ENCODE data around the gene TRIM2.

The TRIM2 gene

GRCh38 chr4:153249199-153250041, 45.2 kb downstream of the TRIM2 start:
- no peaks in the 10 kb centered on the region for H3K9me3 ChIP-seq (ENCODE audit: control insufficient read depth, low read length)
- no peak overlapping the region for H3K9ac ChIP-seq
- H2AFZ ChIP-seq, result peak overlapping the region; percentile 83
- no peaks in the 10 kb centered on the region for H3K27me3 ChIP-seq (ENCODE audit: control insufficient read depth, insufficient read depth, low read length)
- H3K27ac ChIP-seq, result peak overlapping the region; percentile 96
- peak overlapping the region; percentile 71 for H3K4me2 ChIP-seq (ENCODE audit: low read length)
- no peaks in the 10 kb centered on the region for H3K36me3 ChIP-seq (ENCODE audit: control insufficient read depth, insufficient read depth, low read length)
- no peaks in the 10 kb centered on the region for H3K79me2 ChIP-seq
- no peak for TF ChIP-seq CTCF (IDR thresholded peaks at IDR 0.05)
- H3K4me1 ChIP-seq, result peaks cover 9% of the 10 kb centered on the region
- peak overlapping the region; percentile 86 for H3K4me3 ChIP-seq (ENCODE audit: low read depth, low read length)

GRCh38 chr4:153252122-153252521, 47.9 kb downstream of the TRIM2 start:
- Histone ChIP-seq H2AFZ (no peak overlapping the region), H3K9me3 (ENCODE audit: control insufficient read depth, low read length) (no peaks in the 10 kb centered on the region), H3K4me1 (peaks cover 9% of the 10 kb centered on the region), H3K4me3 (ENCODE audit: low read depth, low read length) (no peak overlapping the region), H3K9ac (no peak overlapping the region), H3K79me2 (no peaks in the 10 kb centered on the region), H3K27ac (no peak overlapping the region), H3K36me3 (ENCODE audit: control insufficient read depth, insufficient read depth, low read length) (no peaks in the 10 kb centered on the region), H3K4me2 (ENCODE audit: low read length) (no peak overlapping the region), H3K27me3 (ENCODE audit: control insufficient read depth, insufficient read depth, low read length) (no peaks in the 10 kb centered on the region)
- TF ChIP-seq CTCF (IDR thresholded peaks at IDR 0.05), result no peak

GRCh38 chr4:153255233-153255632, 51.0 kb downstream of the TRIM2 start:
- Histone ChIP-seq H3K9me3 (ENCODE audit: control insufficient read depth, low read length) (no peaks in the 10 kb centered on the region), H3K4me3 (ENCODE audit: low read depth, low read length) (no peak overlapping the region), H3K79me2 (no peaks in the 10 kb centered on the region), H3K9ac (no peak overlapping the region), H3K27me3 (ENCODE audit: control insufficient read depth, insufficient read depth, low read length) (no peaks in the 10 kb centered on the region), H3K4me1 (no peaks in the 10 kb centered on the region), H2AFZ (no peak overlapping the region), H3K36me3 (ENCODE audit: control insufficient read depth, insufficient read depth, low read length) (no peaks in the 10 kb centered on the region), H3K27ac (no peak overlapping the region), H3K4me2 (ENCODE audit: low read length) (no peak overlapping the region)
- no peak for TF ChIP-seq CTCF (IDR thresholded peaks at IDR 0.05)

GRCh38 chr4:153257151-153257620, 52.9 kb downstream of the TRIM2 start:
- Histone ChIP-seq H3K4me1 (no peaks in the 10 kb centered on the region), H3K27ac (peak overlapping the region; percentile 39), H2AFZ (peak overlapping the region; percentile 77), H3K4me2 (ENCODE audit: low read length) (no peak overlapping the region), H3K79me2 (no peaks in the 10 kb centered on the region), H3K36me3 (ENCODE audit: control insufficient read depth, insufficient read depth, low read length) (no peaks in the 10 kb centered on the region), H3K9ac (no peak overlapping the region), H3K27me3 (ENCODE audit: control insufficient read depth, insufficient read depth, low read length) (no peaks in the 10 kb centered on the region), H3K9me3 (ENCODE audit: control insufficient read depth, low read length) (no peaks in the 10 kb centered on the region), H3K4me3 (ENCODE audit: low read depth, low read length) (no peak overlapping the region)
- no peak for TF ChIP-seq CTCF (IDR thresholded peaks at IDR 0.05)

- Histone ChIP-seq H3K36me3 (ENCODE audit: control insufficient read depth, insufficient read depth, low read length) (no peaks in the 10 kb centered on the region), H2AFZ (peak overlapping the region; percentile 77), H3K27ac (no peak overlapping the region), H3K79me2 (no peaks in the 10 kb centered on the region), H3K9me3 (ENCODE audit: control insufficient read depth, low read length) (no peaks in the 10 kb centered on the region), H3K9ac (no peak overlapping the region), H3K4me3 (ENCODE audit: low read depth, low read length) (no peak overlapping the region), H3K4me1 (no peaks in the 10 kb centered on the region), H3K4me2 (ENCODE audit: low read length) (no peak overlapping the region), H3K27me3 (ENCODE audit: control insufficient read depth, insufficient read depth, low read length) (no peaks in the 10 kb centered on the region)
- TF ChIP-seq CTCF (IDR thresholded peaks at IDR 0.05), result no peak
Observed at GRCh38 chr4:153257991-153258390, 53.7 kb downstream of the TRIM2 start.
